Measurements from ENCODE around the gene NPAS2. TPM values are rescaled to one million over a fixed set of nuclear protein-coding genes. Genes with fewer than 3 reads are reported as not detected.

Gene NPAS2
- total and polyA plus RNA-seq, 2 of the 8 experiments (the other 6 are each of a cell fraction or from before 2014, with no cell fraction given): 1.8 to 1.9 TPM

- POLR2A ChIA-PET (ENCODE audit: partially characterized antibody): interaction anchor here (1.3 to 3.0 kb wide), 3 partner anchors 15 to 425 kb away, joined by 4 to 17 read pairs (median 6); partner anchors contain the start of genes PDCL3 and RPL31
- H4K5ac ChIP-seq (ENCODE audit: insufficient read length, low read depth, low read length): no peak overlapping the region
- H3K79me1 ChIP-seq (ENCODE audit: low read depth, low read length): no peaks in the 10 kb centered on the region
- H2BK20ac ChIP-seq (ENCODE audit: low read length): no peak overlapping the region
- H2AFZ ChIP-seq (ENCODE audit: low read length): no peak overlapping the region
- no peak for TF ChIP-seq SP2 (IDR thresholded peaks at IDR 0.05; ENCODE audit: low read length)
- no peak for TF ChIP-seq HDAC6 (IDR thresholded peaks at IDR 0.05; ENCODE audit: low read depth, low read length)
- no peak for TF ChIP-seq RXRA (IDR thresholded peaks at IDR 0.05; ENCODE audit: insufficient read depth, low read depth, low read length)
- TF ChIP-seq CEBPB (IDR thresholded peaks at IDR 0.05; ENCODE audit: low read depth, low read length): no peak
- TF ChIP-seq TBP (IDR thresholded peaks at IDR 0.05; ENCODE audit: low read depth, low read length): no peak
- no peak overlapping the region for H3K4me2 ChIP-seq (ENCODE audit: insufficient read depth in 1 of 2, low read depth in 2 of 2, low read length in 2 of 2)
- H3K4ac ChIP-seq (replicated peaks; ENCODE audit: insufficient read length, low read depth, low read length): no peak overlapping the region
- no peak overlapping the region for H4K91ac ChIP-seq (replicated peaks; ENCODE audit: insufficient read length, low read length)
- H3K56ac ChIP-seq (replicated peaks; ENCODE audit: insufficient read length, low read depth, low read length): no peak overlapping the region
- H3K4me1 ChIP-seq (replicated peaks in 1 of 4; ENCODE audit: control insufficient read depth in 3 of 4, insufficient read depth in 4 of 4, low read length in 3 of 4): peaks cover 0 to 3% (median 1%) of the 10 kb centered on the region in 4 experiments; a peak in 2 of 7 replicates
- H4K8ac ChIP-seq (ENCODE audit: extremely low read depth, insufficient read depth, low read length): no peak overlapping the region
- H2AK5ac ChIP-seq (ENCODE audit: low read depth, low read length): no peak overlapping the region
- no peak overlapping the region for H3K18ac ChIP-seq (ENCODE audit: extremely low read depth, low read length)
- 90% methylated on average over 3 of the region's 3 CpGs; no CpG with 5 or more reads in 1 of the 2 experiments for WGBS, 2 experiments (ENCODE audit: extremely low coverage in 1 of 2, insufficient coverage in 1 of 2, insufficient read length in 1 of 2, insufficient replicate concordance in 2 of 2, low coverage in 1 of 2, low lambda C conversion rate in 2 of 2, missing lambda C conversion rate in 1 of 2)
- H3K9me3 ChIP-seq (ENCODE audit: insufficient read depth in 2 of 2, low read depth in 1 of 2, low read length in 1 of 2): no peaks in the 10 kb centered on the region
- no peaks in the 10 kb centered on the region for H4K20me1 ChIP-seq (replicated peaks in 1 of 2; ENCODE audit: control insufficient read depth in 1 of 2, insufficient read depth in 2 of 2, low read length in 2 of 2)
- CTCF ChIA-PET (ENCODE audit: partially characterized antibody): interaction anchor here (0.7 to 2.0 kb wide), 6 partner anchors 86 to 393 kb away, joined by 3 to 10 read pairs (median 6); no protein-coding TSS in a partner anchor
- H3K14ac ChIP-seq (ENCODE audit: insufficient read length): no peak overlapping the region
- no peaks in the 10 kb centered on the region for H3K36me3 ChIP-seq (ENCODE audit: control insufficient read depth in 2 of 4, insufficient read depth in 4 of 4, low read length in 3 of 4)
- H2BK5ac ChIP-seq (ENCODE audit: low read depth, low read length): no peak overlapping the region
- H3K9ac ChIP-seq (replicated peaks in 1 of 4; ENCODE audit: extremely low read depth in 1 of 4, low read depth in 3 of 4, low read length in 3 of 4): no peak overlapping the region
- no peak overlapping the region for H2BK15ac ChIP-seq (ENCODE audit: low read length)
- no peak overlapping the region for H3K4me3 ChIP-seq (ENCODE audit: extremely low read depth in 1 of 4, insufficient read depth in 2 of 4, low read depth in 3 of 4, low read length in 4 of 4)
- no peak overlapping the region for H3K23ac ChIP-seq (ENCODE audit: insufficient read length)
- no peaks in the 10 kb centered on the region; the same call in 1 of the 2 replicates for H3K23me2 ChIP-seq (ENCODE audit: low read depth, low read length)
- no peak overlapping the region for H2BK12ac ChIP-seq (ENCODE audit: low read depth, low read length)
- no peaks in the 10 kb centered on the region for H3K79me2 ChIP-seq (ENCODE audit: control insufficient read depth in 1 of 2, insufficient read depth in 2 of 2, low read length in 2 of 2)
- H3K27ac ChIP-seq (ENCODE audit: low read depth, low read length): no peak overlapping the region
- FAIRE-seq (no peak), DNase-seq (ENCODE audit: low read depth in 1 of 2, low spot score in 2 of 2) (no peak)
- no peak overlapping the region for H2BK120ac ChIP-seq (replicated peaks; ENCODE audit: low read depth, low read length)
- no peaks in the 10 kb centered on the region for H3K27me3 ChIP-seq (replicated peaks in 1 of 4; ENCODE audit: control insufficient read depth in 3 of 4, extremely low read depth in 1 of 4, insufficient read depth in 3 of 4, low read length in 3 of 4)
These were observed 167.6 kb downstream of the NPAS2 start for GRCh38 chr2:100987536-100987935.

All from H1 (cell line).